Stimulated activated CD8-positive, alpha-beta memory T cell treated with anti-CD3 and anti-CD28 coated beads, Interleukin-2, amount 100 ng/mL, for 48 hours (primary cell): Measurements from ENCODE around the gene JMJD4.

ENCODE experiments used
- DNase-seq, 2 donors: peaks; one replicate each; pipeline ENCODE4 v3.0.0-alpha.2; 2020; ENCODE audit warnings: low read depth in 2 of 2

Gene JMJD4

DNA sequence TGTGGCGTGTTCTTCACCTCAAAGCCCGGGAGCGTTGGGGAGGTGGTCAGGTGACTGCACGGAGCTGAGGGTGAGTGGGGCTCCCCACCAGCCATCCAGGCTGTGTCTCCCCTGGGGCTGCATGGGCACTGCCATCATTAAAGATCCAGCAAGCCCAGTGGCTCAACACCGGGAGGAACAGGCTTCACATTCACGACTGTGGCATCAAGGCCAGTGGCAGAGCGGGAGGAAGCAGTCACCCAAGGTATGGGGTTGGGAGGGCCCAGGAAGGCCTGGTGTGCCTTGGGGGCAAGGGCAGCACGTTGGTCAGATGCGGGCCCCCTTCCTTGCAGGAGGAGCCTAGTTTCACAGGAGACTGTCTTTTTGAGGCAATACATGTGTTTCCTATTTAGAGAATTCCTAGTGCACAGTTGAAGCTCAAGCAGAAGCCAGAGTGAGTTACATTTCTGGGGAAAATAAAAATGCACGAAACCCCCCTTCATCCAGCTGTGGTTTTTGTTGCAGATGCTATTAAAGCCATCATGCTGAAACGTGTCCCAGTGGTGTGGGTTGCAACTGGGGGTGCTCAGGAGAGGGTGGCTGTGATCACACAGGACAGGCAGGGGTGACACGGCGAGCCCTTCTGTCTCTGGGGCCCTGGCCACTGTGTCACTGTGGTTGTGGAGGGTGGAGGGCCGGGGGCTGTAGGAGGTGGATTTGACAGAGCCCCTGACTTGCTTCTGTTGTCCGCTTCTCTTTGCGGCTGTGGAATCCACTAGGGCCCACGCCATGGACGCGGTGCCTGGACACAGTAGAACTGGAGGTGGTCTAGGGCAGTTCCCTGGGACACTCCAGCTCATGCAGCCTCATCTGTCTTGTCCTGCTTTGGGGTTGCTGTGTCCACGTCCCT is 34.2 kb upstream of the JMJD4 start:
- DNase-seq, result no peak

DNA sequence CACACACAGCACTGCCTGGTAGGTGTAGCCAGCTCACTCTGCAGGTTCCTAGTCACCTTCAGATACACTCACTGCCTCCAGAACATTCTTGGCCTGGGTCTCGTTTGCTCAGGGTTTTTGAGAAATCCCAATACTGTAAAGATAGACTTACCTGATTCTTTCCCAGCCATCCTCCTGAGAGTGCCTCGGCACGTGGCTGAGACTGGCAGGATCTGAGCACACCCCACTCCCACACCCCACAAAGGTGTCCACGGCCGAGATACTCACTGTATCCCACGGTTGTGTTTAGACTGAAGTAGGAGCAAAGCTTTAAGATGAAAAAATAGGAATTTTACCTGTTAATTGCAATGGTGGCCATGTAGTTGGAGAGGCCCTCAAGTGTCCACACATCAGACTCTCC is 33.5 kb upstream of the JMJD4 start:
- no peak for DNase-seq

DNA sequence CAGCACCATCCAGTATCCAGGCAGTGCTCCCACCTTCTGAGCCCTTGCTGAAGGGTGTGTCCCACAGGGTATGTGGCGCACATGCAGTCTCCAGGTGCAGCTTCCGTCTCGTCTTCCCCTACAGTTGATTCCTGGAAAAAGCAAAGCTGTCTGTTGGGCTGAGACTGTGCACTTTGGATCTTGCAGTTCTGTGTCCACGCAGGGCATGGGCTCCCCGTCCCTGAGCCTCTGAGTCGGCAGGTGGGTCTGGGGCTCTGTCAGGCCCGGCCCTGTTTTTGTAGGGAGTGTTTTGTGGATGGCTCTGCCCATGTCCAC is 33.0 kb upstream of the JMJD4 start:
- DNase-seq, result no peak

DNA sequence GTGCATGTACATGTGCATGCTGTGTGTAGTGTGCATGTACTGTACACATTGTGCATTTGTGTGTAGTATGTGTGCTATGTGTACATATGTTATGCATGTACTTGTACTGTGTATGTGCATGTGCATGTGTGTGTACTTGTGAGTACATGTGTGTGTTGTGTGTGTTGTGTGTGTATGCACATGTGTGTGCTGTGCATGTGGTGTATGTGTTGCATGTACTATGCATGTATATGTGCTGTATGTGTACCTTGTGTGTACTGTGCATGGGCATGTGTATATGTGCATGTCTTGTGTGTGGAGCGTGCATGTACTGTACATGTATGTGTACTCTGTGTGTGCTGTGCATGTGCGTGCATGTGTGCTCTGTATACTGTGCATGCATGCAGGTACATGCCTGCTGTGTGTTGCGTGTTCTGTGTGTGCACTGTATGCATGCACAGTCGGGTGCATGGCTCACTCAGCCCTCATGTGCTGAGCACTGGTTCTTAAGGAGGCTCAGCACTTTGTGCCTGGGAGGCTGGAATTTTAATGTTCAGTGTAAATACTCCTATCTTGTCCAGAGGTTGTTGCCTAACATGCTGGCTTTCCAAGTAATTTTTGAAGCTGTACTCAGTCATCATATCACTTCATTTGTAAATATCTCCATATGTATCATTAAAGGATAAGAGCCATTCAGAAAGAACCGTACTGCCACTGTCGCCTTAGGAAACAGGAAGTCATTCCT is 32.5 kb upstream of the JMJD4 start:
- DNase-seq, result no peak

DNA sequence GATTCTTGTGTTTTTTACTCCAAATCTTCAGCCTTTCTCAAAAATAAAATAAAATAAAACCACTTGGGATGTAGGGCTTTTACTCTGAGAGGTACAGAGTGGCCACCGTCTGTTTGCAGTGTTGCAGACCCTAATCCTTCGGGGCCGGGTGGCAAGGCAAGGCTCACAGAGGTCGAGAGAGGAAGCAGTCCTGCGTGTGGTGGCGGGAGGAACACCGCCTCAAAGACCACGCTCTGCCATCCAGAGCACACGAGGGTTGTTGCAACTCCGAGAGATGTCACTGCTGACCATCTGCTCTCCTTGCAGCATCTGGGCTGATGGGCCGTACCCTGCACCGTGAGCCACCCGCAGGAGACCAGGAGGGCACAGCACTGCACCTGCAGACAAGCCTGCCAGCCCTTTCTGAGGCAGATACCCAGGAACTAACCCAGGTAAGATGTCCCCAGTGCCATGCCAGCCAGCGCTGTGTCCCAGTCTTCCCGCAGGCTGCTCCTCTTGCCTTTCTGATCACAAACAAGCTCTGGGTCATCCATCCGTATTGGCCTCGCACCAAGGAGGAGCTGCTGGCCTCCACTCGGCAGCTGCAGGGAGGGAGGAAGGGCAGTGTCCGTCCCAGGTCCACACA is 31.7 kb upstream of the JMJD4 start:
- DNase-seq, result no peak

DNA sequence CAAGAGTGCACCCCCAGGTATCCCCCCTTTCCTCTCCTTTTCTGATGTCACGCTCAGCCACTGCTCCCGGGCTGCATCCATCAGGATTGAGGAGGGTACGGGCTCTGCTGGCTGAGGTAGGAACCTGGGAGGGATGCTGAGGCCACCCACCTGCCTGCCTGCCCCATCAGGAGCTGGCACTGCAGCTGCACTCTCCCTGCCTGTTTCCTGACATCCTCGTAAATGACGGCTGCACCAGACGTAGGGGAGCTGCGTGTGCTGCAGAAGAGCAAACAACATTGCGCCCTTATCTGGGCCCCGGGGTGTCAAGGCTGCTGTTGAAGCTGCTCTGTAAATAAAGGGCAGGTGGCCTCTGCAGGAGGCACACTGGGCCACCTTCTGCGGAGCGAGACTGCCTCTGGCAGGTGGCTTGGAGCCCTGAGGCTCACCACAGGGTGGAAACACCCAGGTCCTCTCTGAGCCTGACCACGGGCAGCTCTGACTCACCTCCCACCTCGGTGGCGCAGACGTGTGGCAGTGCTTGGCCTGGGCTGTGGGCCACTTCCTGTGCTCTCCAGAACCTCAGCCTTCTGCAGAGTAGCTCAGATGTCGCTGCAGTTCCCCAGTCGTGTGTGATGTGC is 31.0 kb upstream of the JMJD4 start:
- DNase-seq, result peak; percentile 60 to 63

DNA sequence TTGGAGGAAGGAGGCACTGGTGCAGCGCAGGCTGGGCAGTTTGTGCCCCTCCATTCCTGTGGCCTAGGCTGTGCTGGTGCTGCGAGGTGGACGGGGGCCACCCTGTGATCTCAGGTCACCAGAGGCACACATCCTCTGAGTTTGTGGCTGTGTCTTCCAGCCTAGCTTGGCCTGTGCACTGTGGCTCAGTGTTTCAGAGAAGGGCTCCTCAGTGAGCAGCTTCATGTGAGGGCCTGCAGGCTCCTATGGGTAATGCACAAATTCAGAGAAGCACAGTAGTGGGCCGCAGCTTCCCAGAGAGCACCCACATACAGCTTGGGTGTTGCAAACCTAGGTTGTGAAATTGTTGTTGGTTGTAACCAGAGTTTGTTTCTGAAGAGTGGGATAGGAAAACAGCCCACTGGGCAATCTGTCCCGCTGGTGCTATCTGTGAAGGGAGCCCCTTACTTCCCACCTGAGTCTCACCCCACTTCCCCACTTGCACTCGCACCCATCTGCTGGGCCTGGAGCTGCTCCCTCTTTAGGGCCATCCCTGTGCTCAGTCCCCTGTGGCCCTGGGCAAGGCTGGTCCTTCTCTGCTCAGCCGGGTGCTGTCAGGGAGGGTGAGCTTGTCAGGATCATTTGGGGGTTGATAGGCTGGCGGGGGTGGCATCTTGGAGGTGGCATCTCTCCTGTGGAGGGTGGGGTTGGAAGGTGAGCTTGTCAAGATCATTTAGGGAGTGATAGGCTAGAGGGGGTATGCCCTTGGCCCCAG is 30.3 kb upstream of the JMJD4 start:
- DNase-seq, result no peak

DNA sequence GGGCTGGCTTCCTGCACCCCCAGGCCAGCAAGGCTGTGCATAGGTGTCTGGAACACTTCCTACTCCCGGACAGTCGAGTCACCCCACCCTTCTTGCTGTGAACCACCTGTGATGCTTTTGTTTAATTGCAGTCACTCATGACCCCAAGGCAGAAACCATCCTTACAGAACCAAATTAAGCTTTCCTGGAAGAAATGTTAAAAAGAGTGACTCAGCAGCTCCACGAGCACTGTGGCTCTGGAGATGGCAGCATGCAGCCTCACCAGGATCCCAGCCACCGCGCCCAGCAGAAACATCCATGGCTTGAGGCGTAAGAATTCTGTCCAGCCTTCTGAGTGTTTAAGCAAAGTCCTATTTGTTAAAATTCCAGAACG is 28.9 kb upstream of the JMJD4 start:
- no peak for DNase-seq

DNA sequence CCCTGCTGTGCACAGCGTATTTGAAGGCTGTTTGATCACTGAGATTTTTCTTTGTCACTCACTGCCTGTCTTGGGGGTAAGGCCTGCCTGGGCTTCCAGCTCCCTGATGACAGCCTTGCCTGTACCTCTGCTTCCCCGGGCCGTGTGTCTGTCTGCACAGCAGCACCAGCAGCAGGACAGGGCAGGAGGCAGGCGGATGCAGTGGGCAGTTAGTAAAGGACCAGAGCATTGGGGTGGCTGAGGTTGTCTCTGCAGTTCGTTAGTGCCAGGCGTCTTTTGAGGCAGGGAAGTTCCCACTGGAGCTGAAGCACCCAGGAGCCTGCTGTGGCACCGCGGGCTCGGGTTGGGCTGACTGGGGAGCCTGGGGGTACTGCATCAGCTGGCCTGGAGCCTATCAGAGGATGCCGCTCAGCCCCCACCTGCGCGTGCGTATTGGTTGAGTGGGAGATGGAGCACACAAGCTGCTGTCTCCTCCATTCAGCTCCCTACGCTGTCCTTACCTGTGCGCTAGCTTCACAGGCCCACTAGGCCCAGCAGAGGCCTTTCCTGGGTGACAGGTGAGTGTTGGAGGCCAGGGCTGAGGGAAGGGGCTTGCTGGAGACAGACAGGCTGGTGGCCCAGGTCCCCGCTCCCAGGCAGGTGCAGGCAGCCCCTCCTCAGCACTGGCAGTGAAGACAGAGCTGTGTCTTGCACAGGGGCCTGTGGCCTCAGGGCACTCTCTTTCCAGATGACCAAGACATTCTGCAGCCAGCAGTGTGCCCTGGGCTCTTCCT is 28.3 kb upstream of the JMJD4 start:
- DNase-seq, result no peak

DNA sequence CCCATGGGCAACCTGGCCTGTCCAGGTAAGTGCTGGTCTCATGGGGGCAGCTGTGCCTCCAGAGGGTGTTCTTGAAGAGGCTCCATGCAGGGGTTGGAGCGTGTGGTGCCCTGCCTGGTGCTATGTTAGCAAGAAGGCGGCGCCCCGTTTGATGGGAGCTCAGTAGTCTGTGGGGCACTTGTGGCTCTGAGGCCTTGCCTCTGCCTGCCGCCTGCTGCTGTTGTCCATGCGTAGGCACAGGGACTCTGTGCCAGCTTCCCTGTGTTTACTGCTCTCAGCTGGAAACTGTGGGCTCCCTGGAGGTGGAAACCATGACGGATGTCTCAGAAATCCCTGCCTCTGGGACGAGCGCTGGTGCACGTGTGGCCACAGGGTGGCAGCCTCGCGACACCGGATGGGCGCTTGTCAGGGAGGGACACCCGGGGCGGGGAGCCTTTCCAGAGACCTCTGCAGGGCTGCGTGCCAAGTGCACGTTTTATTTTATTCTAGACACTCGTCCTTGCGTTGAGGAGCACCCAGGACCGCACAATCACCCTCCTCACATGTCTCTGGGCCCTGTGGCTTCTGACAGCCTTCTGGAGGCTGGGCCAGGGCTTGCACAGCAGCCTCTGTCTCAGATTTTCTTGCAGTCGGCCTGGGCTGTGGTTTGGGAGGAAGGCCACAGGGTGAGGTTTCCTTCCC is 27.3 kb upstream of the JMJD4 start:
- peak; percentile 71 to 75 for DNase-seq

DNA sequence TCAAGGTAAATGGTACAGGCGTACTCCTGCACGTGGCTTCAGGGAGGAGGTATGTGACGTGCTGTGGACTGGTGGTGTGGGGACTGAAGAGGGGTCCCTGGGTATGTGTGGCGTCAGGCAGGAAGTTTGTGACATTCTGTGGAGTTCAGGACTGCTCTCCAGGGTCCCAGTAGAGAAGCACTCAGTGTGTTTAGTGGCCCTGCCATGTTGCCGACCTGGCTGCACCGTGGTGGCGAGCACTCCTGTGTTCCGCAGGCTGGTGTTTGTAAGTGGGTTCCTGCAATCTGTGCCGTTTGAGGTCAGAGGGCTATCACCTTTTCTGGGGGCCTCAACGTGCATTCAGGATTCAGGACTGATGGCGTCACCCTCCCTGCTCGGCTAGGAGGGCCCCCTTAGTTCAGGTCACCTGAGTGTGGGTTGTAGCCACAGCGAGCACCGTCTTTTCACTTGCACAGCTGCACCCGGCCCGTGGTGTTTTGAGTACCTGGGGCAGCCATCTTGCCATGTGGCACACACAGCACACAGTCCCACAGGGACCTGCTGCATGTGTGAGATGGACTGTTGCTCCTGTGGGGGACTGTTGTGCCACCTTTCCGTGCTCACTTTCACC is 26.6 kb upstream of the JMJD4 start:
- no peak for DNase-seq

DNA sequence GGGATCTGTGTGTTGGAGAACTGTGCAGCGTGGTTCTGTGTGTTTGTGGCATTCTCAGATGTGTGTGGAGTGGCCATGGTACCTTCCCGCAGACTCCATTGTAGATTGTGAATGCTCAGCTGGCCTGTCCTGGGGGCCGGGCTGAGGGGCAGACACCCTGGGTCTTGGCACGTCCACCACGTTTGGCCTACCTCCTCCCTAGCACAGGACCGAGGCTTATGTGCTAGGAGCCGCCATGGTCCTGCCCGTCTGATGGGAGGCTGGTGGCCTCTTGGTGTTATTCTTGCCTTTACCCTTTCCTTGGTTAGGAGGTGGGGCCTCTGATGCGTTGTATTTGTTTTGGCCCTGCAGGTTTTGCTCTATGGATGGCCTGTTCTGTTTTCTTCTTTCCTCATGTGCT is 25.3 kb upstream of the JMJD4 start:
- DNase-seq, result no peak

DNA sequence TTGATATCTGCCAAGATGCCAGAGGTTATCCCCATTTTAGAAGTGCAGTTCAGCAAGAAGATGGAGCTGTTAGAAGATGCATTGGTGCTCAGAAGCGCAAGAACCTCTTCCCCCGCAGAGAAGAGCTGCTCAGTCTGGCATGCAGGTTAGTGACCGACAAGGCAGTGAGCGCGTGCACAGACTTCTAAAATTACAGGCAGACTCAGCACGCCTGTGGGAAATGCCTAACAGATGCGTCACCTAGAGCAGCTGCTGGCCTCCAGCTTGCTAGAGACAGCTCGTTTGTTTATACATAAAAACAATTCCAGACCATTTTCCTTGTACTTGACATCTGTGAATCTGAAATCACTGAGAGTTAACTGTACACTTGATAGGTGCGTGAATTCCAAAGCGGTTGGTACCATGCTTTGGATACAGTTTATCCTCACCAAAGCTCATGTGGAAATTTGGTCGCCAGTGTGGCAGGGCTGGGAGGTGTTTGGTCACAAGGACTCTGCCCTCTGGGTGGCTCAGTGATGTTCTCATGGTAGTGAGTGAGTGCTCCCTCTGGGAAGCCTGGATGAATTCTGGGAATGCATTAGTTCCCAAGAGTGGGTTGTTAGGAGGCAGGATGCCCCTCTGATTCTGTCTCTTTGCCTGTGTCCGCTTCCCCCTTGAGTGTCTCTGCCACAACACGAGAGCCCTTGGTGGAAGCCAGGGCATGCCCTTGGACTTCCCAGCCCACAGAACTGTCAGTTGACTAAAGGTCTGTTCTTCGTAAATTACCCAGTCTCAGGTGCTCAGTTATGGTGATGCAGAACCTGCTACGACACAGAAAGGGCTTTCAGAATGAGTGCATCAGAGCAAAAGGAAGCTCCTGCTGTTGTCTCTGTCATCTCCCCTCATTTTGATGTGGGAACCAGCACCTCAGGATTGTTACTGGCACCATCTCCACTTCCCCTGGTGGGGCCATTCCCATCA is 24.5 kb upstream of the JMJD4 start:
- no peak for DNase-seq

DNA sequence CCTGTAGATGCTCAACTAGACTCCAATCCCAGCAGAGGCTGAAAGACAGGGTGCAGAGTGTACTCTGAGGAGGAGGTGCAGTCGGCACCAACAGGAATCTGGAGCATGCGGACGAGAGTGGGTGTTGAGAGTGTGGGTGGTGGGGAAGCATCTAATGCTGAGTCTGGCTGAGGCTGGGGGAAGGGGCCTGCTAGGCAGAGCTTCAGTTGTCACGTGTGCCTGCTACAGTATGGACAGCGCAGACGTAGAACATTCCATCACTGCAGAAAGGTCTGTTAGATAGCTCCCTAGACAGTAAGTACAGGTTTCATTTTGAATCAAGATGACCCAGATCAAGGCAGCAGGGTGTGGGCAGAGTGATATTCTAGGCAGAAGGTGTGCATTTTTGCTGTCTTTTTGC is 23.3 kb upstream of the JMJD4 start:
- DNase-seq, result no peak

DNA sequence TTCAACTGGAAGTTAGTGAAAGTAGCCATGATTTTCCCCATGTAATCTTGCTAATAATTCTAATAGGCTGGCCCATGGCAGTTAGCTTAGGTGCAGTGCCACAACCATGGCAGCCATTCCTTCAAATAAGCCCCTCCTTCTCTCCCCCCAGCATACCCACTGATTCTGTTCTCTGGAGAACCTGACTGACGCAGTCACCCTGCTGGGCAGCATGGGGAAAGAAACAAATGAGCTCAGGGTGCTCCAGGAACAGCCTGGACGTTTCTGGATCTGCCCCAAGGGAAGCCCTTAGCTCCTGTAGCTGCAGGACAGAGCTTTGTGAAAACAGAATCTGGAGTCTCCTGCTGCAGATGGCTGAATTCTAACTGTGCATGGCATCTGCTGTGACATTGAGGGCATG is 22.7 kb upstream of the JMJD4 start:
- DNase-seq, result no peak

DNA sequence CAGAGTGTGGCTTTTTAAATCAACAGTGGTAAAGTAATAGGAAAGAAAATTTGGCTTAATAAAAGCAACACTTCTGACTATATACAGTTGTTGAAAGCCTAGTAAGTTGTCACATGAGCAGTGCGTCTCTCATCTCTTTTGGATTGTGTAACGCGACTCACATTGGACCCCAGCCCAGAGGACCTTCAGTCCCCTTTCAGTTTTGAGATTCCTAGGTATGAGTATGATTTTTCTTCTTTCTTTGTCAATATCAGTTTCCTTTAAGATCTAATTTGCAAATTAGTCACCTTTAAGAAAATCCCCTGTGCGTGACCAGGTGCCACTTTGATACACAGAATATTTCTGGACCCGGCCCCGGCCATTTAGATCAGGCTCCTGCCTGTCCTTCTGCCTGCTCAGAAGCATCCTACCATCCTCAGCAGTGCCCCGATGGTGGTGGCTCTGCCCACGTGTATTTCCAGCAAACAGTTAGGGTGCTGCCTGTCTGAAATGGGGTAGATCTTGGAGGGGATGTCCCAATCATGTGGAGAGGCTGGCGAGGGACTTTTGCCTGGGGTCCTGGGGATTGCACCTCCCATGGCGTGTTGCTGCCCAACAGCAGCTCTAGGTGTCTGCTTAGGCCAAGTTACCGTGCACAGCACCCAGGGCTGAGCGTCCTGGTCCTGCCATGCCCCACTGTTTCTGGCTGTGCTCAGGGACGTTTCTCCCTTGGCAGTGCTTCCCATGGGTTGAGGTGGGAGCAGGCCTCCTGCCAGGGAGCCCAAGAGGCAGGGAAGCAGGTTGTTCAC is 21.3 kb upstream of the JMJD4 start:
- DNase-seq, result no peak

DNA sequence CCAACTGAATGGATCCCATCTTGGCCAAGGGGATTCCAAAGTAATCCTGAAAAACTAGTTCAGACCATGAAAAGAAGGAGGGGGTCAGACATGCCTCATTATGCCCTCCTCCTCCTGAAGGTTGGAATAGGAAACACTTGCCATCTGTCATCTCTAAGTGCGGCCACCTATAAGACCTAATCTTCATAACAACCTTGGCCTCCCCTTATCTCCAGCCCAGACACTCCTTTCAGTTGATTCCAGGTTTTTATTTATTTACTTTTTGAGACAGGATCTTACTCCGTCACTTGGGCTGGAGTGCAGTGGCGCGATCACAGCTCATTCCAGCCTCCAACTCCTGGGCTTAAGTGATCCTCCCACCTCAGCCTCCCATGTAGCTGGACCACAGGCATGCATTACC is 19.9 kb upstream of the JMJD4 start:
- DNase-seq, result no peak
